K562 (cell line): ENCODE results near the gene CCDC181. TPM values are rescaled to one million over a fixed set of nuclear protein-coding genes. Genes with fewer than 3 reads are reported as not detected.

Experiments
- EZH2 ChIP-seq: IDR thresholded peaks from 2 replicates; pipeline ENCODE4 v1.6.1; 2012; ENCODE audit warnings: low read depth, mild to moderate bottlenecking, inconsistent platforms, low read length, borderline replicate concordance
- NCOR1 ChIP-seq: fragments of 450-650 bp; IDR thresholded peaks from 2 replicates; pipeline ENCODE4 v1.6.1; 2016; ENCODE audit warnings: mild to moderate bottlenecking, moderate library complexity
- NR2C1 ChIP-seq, 2 experiments: fragments of 450-650 bp; IDR thresholded peaks; 2 replicates each; pipeline ENCODE4 v1.6.1; 2017; ENCODE audit warnings: mild to moderate bottlenecking in 2 of 2, antibody characterized with exemption in 1 of 2, inconsistent platforms in 1 of 2, missing compliant biosample characterization in 1 of 2, missing genetic modification characterization in 1 of 2
- RBM34 ChIP-seq: fragments of 200-400 bp; formaldehyde crosslinking; IDR thresholded peaks from 2 replicates; pipeline ENCODE4 v1.6.1; 2018; ENCODE audit warnings: low read length, borderline replicate concordance; ENCODE audit not compliant: insufficient read depth
- SMAD4 ChIP-seq: fragments of 250-450 bp; sonication (Bioruptor Pico); conservative IDR thresholded peaks from 2 replicates; pipeline ENCODE4 v1.8.0; 2021; ENCODE audit warnings: inconsistent platforms, mild to moderate bottlenecking, moderate library complexity
- TEAD4 ChIP-seq, 2 experiments: sonication (generic) in 1 of 2; formaldehyde crosslinking in 1 of 2; IDR thresholded peaks; 2 replicates each; pipeline versions ENCODE4 v1.6.1 to v1.8.0; 2012 to 2022; ENCODE audit warnings: borderline replicate concordance in 1 of 2, inconsistent platforms in 1 of 2, low read length in 1 of 2, mild to moderate bottlenecking in 1 of 2, missing genetic modification reagents in 1 of 2
- ZNF165 ChIP-seq: fragments of 250-450 bp; sonication (Bioruptor Pico); IDR thresholded peaks from 2 replicates; pipeline ENCODE4 v1.4.0; 2020; ENCODE audit warnings: borderline replicate concordance
- ZNF696 ChIP-seq: fragments of 250-450 bp; sonication (Bioruptor Pico); conservative IDR thresholded peaks from 2 replicates; pipeline ENCODE4 v1.4.0; 2020; ENCODE audit warnings: mild to moderate bottlenecking, moderate library complexity
- polyA plus RNA-seq, 8 experiments: library from polyadenylated mRNA; depleted of rRNA in 4 of 8; stranded (reverse) in 5 of 8; unstranded in 3 of 8; fragments of >200 nt; fragmentation: Nextera tagmentation in 2 of 8; fragmentation: Illumina TruSeq in 1 of 8; extraction: Ambion mirVana in 2 of 8; extraction: Trizol in 1 of 8; gene quantifications; 2 replicates each; pipeline versions ENCODE4 v1.2.1 to v1.2.3, GENCODE V29; 2011 to 2014; ENCODE audit warnings: inconsistent platforms in 1 of 8, missing spikeins in 1 of 8
- total RNA-seq, 7 experiments: library from RNA; depleted of rRNA in 6 of 7; stranded (reverse); fragments of >200 nt in 6 of 7; fragmentation: Illumina TruSeq in 2 of 7; extraction: Trizol in 2 of 7; gene quantifications; 2 replicates each; pipeline versions ENCODE4 v1.2.1 to v1.2.3, GENCODE V29; 2011 to 2021; ENCODE audit warnings: low replicate concordance in 1 of 7
- TF ChIP-seq, protein P1 (sequence below): sonication (generic); formaldehyde crosslinking; IDR thresholded peaks from 2 replicates; pipeline ENCODE4 v1.8.0; 2023; ENCODE audit warnings: missing genetic modification reagents, mild to moderate bottlenecking, borderline replicate concordance
- TF ChIP-seq, protein P2 (sequence below), 2 experiments: fragments of 450-650 bp; IDR thresholded peaks; 2 replicates each; pipeline ENCODE4 v1.6.1; 2018; ENCODE audit warnings: mild to moderate bottlenecking in 2 of 2, low read depth in 1 of 2; ENCODE audit not compliant: partially characterized antibody in 2 of 2
- TF ChIP-seq, protein P3 (sequence below): fragments of 450-650 bp; IDR thresholded peaks from 2 replicates; pipeline ENCODE4 v1.7.1; 2018; ENCODE audit warnings: mild to moderate bottlenecking, low read depth; ENCODE audit not compliant: partially characterized antibody
- TF ChIP-seq, protein P4 (sequence below): sonication (generic); formaldehyde crosslinking; IDR thresholded peaks from 2 replicates; pipeline ENCODE4 v1.8.1; 2022; ENCODE audit warnings: missing genetic modification reagents

CCDC181 gene
- total and polyA plus RNA-seq, 9 of the 15 experiments (the other 6 are each of a cell fraction or from before 2014, with no cell fraction given) = 0.04 to 0.14 TPM; not detected in 7

DNA sequence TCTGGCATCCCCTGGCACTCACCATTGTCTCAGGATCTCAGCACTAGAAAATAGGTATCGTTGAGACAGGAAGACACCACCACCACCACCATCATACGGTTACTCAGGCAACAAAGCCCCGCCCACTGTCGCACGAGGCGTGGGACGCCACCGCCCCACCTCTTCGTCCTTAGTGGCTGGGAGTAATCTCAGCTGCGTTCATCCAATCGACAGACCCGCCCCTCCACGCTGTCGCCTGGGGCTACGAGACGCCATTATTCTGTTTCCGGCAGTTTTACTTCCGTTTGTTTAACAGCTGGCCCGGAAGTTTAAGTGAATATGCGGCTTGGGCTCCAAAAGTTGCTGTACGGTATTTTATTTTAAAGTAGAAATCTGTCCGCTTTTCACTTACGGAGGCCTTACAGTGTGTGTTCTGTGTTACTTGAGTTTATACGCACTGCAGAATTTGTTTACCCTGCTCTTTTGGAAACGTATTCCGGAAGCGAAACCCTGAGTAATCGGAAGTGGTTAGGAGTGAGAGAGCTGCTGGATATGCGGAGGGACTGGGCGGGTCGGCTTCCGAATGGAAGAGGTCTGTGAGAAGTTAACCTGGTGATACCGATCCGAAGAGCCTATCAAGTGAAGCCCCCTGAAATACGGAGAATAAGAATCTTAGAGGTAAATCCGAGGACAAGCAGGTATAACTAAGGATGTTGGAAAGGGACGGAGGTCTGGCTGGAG is 59.4 kb downstream of the CCDC181 start, which contains the start of the genes BLZF1 and NME7 (continued):
- peak; percentile 34; the same call in 1 of the 2 replicates for TF ChIP-seq TEAD4 (IDR thresholded peaks at IDR 0.05; ENCODE audit: low read length)
- no peak for TF ChIP-seq TEAD4 (CRISPR knock-in tag; IDR thresholded peaks at IDR 0.05; ENCODE audit: borderline replicate concordance)
- TF ChIP-seq NR2C1 (IDR thresholded peaks at IDR 0.05) = peak; percentile 100
- TF ChIP-seq NR2C1 (tag; IDR thresholded peaks at IDR 0.05) = peak; percentile 100
- TF ChIP-seq ZNF165 (CRISPR knock-in tag) = no peak
- TF ChIP-seq, protein P1, sequence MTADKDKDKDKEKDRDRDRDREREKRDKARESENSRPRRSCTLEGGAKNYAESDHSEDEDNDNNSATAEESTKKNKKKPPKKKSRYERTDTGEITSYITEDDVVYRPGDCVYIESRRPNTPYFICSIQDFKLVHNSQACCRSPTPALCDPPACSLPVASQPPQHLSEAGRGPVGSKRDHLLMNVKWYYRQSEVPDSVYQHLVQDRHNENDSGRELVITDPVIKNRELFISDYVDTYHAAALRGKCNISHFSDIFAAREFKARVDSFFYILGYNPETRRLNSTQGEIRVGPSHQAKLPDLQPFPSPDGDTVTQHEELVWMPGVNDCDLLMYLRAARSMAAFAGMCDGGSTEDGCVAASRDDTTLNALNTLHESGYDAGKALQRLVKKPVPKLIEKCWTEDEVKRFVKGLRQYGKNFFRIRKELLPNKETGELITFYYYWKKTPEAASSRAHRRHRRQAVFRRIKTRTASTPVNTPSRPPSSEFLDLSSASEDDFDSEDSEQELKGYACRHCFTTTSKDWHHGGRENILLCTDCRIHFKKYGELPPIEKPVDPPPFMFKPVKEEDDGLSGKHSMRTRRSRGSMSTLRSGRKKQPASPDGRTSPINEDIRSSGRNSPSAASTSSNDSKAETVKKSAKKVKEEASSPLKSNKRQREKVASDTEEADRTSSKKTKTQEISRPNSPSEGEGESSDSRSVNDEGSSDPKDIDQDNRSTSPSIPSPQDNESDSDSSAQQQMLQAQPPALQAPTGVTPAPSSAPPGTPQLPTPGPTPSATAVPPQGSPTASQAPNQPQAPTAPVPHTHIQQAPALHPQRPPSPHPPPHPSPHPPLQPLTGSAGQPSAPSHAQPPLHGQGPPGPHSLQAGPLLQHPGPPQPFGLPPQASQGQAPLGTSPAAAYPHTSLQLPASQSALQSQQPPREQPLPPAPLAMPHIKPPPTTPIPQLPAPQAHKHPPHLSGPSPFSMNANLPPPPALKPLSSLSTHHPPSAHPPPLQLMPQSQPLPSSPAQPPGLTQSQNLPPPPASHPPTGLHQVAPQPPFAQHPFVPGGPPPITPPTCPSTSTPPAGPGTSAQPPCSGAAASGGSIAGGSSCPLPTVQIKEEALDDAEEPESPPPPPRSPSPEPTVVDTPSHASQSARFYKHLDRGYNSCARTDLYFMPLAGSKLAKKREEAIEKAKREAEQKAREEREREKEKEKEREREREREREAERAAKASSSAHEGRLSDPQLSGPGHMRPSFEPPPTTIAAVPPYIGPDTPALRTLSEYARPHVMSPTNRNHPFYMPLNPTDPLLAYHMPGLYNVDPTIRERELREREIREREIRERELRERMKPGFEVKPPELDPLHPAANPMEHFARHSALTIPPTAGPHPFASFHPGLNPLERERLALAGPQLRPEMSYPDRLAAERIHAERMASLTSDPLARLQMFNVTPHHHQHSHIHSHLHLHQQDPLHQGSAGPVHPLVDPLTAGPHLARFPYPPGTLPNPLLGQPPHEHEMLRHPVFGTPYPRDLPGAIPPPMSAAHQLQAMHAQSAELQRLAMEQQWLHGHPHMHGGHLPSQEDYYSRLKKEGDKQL = no peak
- TF ChIP-seq, protein P2, sequence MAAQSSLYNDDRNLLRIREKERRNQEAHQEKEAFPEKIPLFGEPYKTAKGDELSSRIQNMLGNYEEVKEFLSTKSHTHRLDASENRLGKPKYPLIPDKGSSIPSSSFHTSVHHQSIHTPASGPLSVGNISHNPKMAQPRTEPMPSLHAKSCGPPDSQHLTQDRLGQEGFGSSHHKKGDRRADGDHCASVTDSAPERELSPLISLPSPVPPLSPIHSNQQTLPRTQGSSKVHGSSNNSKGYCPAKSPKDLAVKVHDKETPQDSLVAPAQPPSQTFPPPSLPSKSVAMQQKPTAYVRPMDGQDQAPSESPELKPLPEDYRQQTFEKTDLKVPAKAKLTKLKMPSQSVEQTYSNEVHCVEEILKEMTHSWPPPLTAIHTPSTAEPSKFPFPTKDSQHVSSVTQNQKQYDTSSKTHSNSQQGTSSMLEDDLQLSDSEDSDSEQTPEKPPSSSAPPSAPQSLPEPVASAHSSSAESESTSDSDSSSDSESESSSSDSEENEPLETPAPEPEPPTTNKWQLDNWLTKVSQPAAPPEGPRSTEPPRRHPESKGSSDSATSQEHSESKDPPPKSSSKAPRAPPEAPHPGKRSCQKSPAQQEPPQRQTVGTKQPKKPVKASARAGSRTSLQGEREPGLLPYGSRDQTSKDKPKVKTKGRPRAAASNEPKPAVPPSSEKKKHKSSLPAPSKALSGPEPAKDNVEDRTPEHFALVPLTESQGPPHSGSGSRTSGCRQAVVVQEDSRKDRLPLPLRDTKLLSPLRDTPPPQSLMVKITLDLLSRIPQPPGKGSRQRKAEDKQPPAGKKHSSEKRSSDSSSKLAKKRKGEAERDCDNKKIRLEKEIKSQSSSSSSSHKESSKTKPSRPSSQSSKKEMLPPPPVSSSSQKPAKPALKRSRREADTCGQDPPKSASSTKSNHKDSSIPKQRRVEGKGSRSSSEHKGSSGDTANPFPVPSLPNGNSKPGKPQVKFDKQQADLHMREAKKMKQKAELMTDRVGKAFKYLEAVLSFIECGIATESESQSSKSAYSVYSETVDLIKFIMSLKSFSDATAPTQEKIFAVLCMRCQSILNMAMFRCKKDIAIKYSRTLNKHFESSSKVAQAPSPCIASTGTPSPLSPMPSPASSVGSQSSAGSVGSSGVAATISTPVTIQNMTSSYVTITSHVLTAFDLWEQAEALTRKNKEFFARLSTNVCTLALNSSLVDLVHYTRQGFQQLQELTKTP (IDR thresholded peaks at IDR 0.05; ENCODE audit: low read depth in 1 of 2, partially characterized antibody in 2 of 2) = peak; percentile 43 to 76
- no peak for TF ChIP-seq RBM34
- TF ChIP-seq ZNF696 (CRISPR knock-in tag) = no peak
- TF ChIP-seq, protein P3, sequence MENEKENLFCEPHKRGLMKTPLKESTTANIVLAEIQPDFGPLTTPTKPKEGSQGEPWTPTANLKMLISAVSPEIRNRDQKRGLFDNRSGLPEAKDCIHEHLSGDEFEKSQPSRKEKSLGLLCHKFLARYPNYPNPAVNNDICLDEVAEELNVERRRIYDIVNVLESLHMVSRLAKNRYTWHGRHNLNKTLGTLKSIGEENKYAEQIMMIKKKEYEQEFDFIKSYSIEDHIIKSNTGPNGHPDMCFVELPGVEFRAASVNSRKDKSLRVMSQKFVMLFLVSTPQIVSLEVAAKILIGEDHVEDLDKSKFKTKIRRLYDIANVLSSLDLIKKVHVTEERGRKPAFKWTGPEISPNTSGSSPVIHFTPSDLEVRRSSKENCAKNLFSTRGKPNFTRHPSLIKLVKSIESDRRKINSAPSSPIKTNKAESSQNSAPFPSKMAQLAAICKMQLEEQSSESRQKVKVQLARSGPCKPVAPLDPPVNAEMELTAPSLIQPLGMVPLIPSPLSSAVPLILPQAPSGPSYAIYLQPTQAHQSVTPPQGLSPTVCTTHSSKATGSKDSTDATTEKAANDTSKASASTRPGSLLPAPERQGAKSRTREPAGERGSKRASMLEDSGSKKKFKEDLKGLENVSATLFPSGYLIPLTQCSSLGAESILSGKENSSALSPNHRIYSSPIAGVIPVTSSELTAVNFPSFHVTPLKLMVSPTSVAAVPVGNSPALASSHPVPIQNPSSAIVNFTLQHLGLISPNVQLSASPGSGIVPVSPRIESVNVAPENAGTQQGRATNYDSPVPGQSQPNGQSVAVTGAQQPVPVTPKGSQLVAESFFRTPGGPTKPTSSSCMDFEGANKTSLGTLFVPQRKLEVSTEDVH = peak; percentile 97
- TF ChIP-seq EZH2 = no peak
- TF ChIP-seq, protein P4, sequence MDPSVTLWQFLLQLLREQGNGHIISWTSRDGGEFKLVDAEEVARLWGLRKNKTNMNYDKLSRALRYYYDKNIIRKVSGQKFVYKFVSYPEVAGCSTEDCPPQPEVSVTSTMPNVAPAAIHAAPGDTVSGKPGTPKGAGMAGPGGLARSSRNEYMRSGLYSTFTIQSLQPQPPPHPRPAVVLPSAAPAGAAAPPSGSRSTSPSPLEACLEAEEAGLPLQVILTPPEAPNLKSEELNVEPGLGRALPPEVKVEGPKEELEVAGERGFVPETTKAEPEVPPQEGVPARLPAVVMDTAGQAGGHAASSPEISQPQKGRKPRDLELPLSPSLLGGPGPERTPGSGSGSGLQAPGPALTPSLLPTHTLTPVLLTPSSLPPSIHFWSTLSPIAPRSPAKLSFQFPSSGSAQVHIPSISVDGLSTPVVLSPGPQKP (CRISPR knock-in tag) = no peak
- TF ChIP-seq SMAD4 (CRISPR knock-in tag) = no peak
- no peak for TF ChIP-seq NCOR1
